Activated T-helper 17 cell treated with anti-CD3 and anti-CD28 coated beads, Interleukin-2, amount 50 U/mL, for 72 hours (primary cell): ENCODE measurements around the gene RPL18A. TPM values are rescaled to one million over a fixed set of nuclear protein-coding genes. Genes with fewer than 3 reads are reported as not detected.

Source experiments
- ATAC-seq: fragments of 150-1000 bp; cut with Tn5 transposase; replicated peaks from 2 replicates; pipeline ENCODE4 v1.10.0; 2021; ENCODE audit warnings: mild to moderate bottlenecking, moderate library complexity
- H3K27ac Mint-ChIP-seq: one replicate; pipeline ENCODE4 v1.8.0; 2022; ENCODE audit warnings: mixed read lengths
- H3K27me3 Mint-ChIP-seq: one replicate; pipeline ENCODE4 v1.8.0; 2022; ENCODE audit warnings: mixed read lengths
- H3K36me3 Mint-ChIP-seq: one replicate; pipeline ENCODE4 v1.8.0; 2022; ENCODE audit warnings: low read depth, mild to moderate bottlenecking, mixed read lengths
- H3K4me1 Mint-ChIP-seq: one replicate; pipeline ENCODE4 v1.8.0; 2022; ENCODE audit warnings: mixed read lengths
- H3K4me3 Mint-ChIP-seq: one replicate; pipeline ENCODE4 v1.8.0; 2022; ENCODE audit warnings: mild to moderate bottlenecking, mixed read lengths
- H3K9me3 Mint-ChIP-seq: one replicate; pipeline ENCODE4 v1.8.0; 2022; ENCODE audit warnings: mixed read lengths
- total RNA-seq, 2 donors: library from RNA; stranded (reverse); gene quantifications; one replicate each; pipeline ENCODE4 v1.2.3, GENCODE V29; 2022

Gene RPL18A
- total RNA-seq, 2 donors from 2014 or later, result 2,920 to 3,543 TPM

DNA sequence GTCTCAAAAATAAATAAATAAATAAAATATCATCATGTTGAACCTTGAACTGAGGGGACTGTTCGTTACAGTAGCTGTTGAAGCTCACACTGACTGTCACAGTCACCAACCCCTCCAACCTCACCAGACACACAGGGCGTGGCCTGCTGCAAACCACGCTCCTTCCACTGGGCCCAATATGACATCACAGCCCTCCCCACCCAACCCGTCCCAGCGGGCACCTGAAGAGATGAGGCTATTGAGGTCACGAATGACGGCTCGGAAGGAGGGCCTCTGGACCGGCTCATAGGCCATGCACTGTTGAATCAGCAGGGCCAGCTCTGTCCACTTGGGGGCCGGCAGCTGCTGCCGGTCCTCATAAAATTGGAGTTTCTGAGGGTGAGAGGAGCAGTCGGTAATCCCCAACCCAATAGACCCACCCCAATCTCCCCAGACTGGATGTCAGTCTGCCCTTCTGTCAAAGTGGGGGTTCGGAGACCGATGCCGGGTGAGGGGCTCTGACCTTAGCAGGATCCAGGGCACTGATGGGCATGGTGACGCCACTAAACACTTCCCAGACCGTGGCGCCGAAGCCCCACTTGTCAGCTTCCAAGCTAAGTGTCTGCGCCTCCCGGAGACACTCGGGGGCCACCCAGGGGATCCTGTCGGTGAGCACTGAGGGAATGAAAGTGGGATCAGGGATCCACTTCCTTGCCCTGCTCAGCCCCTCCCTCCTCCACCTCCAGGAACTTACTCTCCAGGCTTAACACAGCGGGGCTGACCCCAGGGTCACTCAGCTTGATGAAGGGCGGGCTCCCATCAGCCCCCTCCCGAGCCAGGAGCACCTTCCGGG lies 25.1 kb upstream of the RPL18A start:
- H3K27ac Mint-ChIP-seq, result peak overlapping the region; percentile 55
- no peak overlapping the region for H3K4me3 Mint-ChIP-seq
- H3K9me3 Mint-ChIP-seq, result no peaks in the 10 kb centered on the region
- H3K36me3 Mint-ChIP-seq, result peaks cover 99% of the 10 kb centered on the region
- no peaks in the 10 kb centered on the region for H3K27me3 Mint-ChIP-seq
- peak; percentile 31 for ATAC-seq
- H3K4me1 Mint-ChIP-seq, result peaks cover 17% of the 10 kb centered on the region

DNA sequence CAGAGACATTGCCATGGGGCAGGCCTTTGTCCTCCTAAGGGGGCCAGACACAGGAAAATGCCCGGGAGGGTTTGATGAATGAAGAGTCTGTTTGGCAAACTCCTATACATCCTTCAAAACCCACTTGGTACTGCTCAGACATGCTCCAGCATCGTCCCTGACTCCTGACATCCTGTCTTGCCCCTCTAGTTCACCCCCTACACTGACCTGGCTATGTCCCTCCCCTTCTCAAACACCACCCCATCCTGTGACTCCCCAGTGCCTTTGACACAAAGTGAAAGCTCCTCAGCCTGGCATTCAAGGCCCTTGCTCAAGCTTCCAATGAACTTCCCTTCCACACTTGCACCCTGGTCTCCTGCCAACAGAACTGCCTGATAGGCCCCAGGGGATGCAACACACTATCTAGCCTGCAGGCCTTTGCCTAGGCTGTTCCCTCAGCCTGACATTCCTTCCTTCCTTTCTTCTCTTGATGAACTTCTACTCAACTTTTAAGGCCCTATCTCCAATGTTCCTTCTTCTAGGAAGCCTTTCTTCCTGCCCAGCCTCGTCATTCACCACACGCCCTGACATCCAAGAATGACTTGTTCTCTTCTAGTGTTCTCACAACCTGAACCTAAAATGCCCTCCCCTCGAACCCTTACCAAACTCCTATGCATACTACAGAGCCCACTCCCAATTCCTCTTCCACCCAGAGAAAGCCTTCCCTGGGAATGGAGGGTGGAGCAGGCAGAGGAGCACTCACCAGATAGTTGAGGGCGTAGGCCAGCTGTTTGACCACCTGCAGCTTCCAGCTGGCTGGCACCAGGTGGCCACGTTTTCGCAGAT lies 24.3 kb upstream of the RPL18A start:
- peak overlapping the region; percentile 55 for H3K27ac Mint-ChIP-seq
- H3K36me3 Mint-ChIP-seq, result peaks cover 99% of the 10 kb centered on the region
- H3K9me3 Mint-ChIP-seq, result no peaks in the 10 kb centered on the region
- no peaks in the 10 kb centered on the region for H3K27me3 Mint-ChIP-seq
- ATAC-seq, result no peak
- H3K4me3 Mint-ChIP-seq, result no peak overlapping the region
- H3K4me1 Mint-ChIP-seq, result peaks cover 17% of the 10 kb centered on the region

DNA sequence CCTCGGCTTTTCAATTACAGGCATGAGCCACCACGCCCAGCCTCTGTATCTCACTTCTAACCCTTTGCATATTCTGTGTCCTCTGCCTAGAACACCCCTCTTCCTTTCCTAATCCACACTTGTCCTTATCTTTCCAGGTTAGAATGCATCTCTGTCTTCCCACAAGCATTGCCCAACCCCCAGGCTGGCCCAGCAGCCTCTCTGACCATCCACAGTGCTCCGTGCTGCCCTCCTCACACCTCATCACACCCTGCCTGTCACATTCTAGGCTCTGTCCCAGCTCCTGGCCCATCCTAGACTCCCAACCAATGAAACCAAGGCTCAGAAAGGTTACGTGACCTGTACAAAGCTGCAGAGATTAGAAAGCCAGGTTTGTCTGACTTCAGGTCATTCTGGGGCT lies 23.2 kb upstream of the RPL18A start:
- peaks cover 99% of the 10 kb centered on the region for H3K36me3 Mint-ChIP-seq

DNA sequence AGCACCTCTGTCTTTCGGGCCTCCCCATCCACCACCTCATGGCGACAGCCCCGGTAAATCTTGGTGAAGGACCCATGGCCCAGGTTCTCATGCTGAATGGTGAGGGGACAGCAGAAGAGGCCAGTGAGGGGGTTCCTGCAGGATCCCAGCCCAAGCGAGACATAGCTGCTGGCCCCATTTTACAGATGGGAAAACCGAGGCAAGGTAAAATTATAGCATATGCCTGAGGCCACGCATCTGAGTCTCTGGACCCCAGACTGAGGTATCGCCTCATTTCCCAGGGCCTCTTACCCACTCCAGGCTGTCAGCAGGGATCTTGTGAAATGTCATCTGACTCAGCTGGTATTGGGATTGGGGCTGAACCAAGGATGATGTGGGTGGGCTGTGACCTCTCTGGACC lies 21.7 kb upstream of the RPL18A start:
- H3K4me1 Mint-ChIP-seq, result peaks cover 17% of the 10 kb centered on the region
- peaks cover 99% of the 10 kb centered on the region for H3K36me3 Mint-ChIP-seq
- no peak for ATAC-seq
- no peaks in the 10 kb centered on the region for H3K9me3 Mint-ChIP-seq
- no peaks in the 10 kb centered on the region for H3K27me3 Mint-ChIP-seq
- no peak overlapping the region for H3K27ac Mint-ChIP-seq
- no peak overlapping the region for H3K4me3 Mint-ChIP-seq

More for the DNA sequence above, 23.2 kb upstream of the RPL18A start:
- peak overlapping the region; percentile 30 for H3K27ac Mint-ChIP-seq
- H3K9me3 Mint-ChIP-seq, result no peaks in the 10 kb centered on the region
- H3K27me3 Mint-ChIP-seq, result no peaks in the 10 kb centered on the region
- H3K4me3 Mint-ChIP-seq, result no peak overlapping the region
- no peak for ATAC-seq
- H3K4me1 Mint-ChIP-seq, result peaks cover 17% of the 10 kb centered on the region

DNA sequence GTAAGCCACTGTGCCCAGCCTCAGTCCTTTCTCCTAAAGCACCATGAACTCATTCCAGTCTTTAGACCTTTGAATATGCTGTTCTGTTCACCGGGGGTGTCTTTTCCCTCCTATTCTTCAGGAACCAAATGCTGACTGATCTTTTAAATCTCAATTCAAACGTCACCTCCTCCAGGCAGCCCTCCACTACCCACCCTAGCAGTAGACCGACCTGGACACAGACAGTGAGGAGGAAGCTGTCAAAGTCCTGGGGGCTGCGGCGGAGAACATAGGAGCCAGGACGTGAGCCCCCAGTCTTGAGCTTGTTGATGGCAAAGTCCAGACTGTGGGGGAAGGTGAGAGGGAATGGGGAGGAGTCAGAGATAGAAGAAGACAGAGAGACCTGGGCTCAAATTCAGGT lies 19.7 kb upstream of the RPL18A start:
- no peaks in the 10 kb centered on the region for H3K9me3 Mint-ChIP-seq
- no peaks in the 10 kb centered on the region for H3K27me3 Mint-ChIP-seq
- no peak overlapping the region for H3K4me3 Mint-ChIP-seq
- peaks cover 23% of the 10 kb centered on the region for H3K4me1 Mint-ChIP-seq
- no peak overlapping the region for H3K27ac Mint-ChIP-seq
- ATAC-seq, result no peak
- peaks cover 100% of the 10 kb centered on the region for H3K36me3 Mint-ChIP-seq

DNA sequence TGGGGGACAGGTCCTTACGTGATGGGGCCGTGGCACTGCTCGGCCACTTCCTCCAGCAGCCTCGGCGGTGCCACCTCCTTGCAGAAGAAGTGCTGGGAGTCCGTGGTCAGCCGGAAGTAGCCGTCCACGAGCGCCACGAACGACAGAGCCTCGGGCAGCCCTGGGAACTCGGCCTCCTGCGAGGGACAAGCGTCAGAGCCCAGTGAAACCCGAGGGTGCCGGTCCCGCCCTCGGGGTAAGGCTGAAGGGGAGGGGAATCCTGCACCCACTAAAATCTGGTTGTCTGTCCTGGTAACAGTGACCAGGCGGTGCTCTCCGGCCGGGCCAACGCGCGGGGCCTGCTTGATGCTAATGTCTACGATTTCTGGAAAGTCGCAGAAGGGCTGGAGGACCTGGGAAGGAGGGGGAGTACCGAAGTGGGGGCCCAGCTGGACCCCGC lies 18.3 kb upstream of the RPL18A start:
- Mint-ChIP-seq H3K9me3 (no peaks in the 10 kb centered on the region), H3K4me1 (peaks cover 15% of the 10 kb centered on the region), H3K27ac (no peak overlapping the region), H3K4me3 (no peak overlapping the region), H3K36me3 (peaks cover 100% of the 10 kb centered on the region), H3K27me3 (no peaks in the 10 kb centered on the region)
- no peak for ATAC-seq

DNA sequence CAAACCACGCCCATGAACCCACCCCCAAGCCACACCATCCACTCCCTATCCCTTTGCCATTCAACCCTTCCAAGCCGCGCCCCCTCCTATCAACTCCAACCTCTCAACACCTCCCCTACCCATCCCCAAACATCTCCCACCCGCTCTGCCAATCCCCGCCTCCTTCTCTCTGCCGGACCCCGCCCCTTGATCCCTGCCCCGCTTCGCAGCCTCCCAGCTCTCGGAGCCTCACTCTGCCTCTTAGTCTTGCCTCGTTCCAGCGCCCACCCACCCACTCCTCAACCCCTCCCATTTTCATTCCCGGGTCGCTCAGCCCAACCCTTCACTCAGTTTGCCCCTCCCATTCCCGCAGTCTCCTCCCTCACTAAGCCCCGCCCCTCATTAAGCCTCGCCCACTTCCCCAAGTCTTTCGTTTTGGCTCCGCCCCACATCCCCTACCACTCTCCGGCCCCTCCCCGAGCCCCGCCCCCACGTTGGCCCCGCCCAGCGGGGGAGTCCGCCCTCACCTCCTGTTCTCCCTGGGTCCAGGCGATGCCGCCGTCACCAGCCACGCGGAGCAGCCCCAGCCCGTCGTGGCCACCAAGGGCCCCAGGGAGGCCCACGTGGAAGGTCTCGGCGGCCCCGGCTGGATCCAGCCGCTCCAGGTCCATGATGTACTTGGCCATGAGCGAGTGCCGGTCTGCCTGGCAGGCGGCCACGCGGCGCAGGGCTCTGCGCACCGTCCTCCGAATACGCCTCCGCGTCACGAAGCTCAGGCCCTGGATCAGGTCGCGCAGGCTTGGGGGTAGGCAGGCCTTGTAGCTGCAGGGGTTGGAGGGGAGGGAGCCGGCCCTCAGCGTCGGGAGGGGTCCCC lies 17.7 kb upstream of the RPL18A start:
- Mint-ChIP-seq H3K9me3 (no peaks in the 10 kb centered on the region), H3K4me1 (peaks cover 12% of the 10 kb centered on the region), H3K27ac (no peak overlapping the region), H3K4me3 (no peak overlapping the region), H3K27me3 (no peaks in the 10 kb centered on the region), H3K36me3 (peaks cover 100% of the 10 kb centered on the region)
- ATAC-seq, result peak; percentile 66

DNA sequence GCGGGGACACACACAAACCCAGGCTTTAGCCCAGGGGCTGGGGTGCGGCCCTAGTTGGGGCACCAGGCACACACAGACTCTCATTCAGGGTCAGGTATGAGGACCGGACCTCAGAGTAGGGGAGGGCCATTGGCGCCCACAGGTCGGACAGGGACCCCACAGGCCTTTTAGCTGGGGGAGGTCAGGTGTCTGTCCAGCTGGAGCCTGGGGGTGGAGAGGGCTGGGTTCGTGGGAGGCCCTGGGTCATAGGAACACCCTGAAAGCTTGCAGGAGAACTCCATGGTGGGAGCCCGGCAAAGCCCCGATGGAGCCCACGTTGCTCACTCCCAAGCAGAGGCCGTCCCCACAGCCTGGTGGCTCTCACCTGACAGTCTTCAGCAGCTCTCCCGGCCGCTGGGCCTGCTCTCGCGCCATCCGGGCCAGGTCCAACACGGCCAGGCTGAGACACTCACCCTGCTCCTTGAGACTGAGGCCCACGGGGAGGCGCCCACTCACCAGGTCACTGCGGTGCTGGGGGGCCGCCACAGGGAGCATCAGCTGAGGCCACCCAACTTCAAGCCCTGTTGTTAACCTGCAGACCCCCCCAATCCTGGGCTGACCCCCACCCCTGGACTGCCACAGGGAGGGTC lies 16.9 kb upstream of the RPL18A start:
- Mint-ChIP-seq H3K27me3 (no peaks in the 10 kb centered on the region), H3K36me3 (peaks cover 97% of the 10 kb centered on the region), H3K4me3 (no peak overlapping the region), H3K4me1 (peaks cover 11% of the 10 kb centered on the region), H3K27ac (no peak overlapping the region), H3K9me3 (no peaks in the 10 kb centered on the region)
- no peak for ATAC-seq

DNA sequence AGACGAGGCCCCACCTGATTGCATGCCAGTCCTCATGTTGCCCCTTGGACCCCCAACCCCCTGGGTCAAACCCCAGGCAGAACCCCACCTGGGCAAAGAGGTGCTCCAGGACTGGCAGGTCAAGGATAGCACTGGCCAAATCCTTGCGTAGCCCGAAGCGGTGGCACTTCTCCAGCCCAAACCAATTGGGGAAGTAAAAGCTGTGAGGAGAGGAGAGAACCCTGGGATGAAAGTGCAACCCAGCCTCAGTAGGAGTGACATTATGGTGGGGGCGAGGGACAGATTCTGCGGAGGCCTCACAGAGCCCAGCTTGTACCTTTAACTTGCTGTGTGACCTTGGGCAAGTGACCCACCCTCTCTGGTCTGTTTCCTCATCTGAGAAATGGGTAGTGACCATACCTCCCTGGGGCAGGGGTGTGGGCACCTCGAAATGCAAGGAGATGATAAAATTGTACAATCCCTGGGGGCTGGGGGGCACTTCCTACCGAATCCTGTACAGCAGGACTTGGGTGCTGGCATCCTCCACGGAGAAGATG lies 16.4 kb upstream of the RPL18A start:
- ATAC-seq, result no peak
- H3K4me1 Mint-ChIP-seq, result peaks cover 6% of the 10 kb centered on the region
- H3K27me3 Mint-ChIP-seq, result no peaks in the 10 kb centered on the region
- H3K9me3 Mint-ChIP-seq, result no peaks in the 10 kb centered on the region
- H3K36me3 Mint-ChIP-seq, result peaks cover 94% of the 10 kb centered on the region
- H3K4me3 Mint-ChIP-seq, result peak overlapping the region; percentile 82
- peak overlapping the region; percentile 59 for H3K27ac Mint-ChIP-seq

DNA sequence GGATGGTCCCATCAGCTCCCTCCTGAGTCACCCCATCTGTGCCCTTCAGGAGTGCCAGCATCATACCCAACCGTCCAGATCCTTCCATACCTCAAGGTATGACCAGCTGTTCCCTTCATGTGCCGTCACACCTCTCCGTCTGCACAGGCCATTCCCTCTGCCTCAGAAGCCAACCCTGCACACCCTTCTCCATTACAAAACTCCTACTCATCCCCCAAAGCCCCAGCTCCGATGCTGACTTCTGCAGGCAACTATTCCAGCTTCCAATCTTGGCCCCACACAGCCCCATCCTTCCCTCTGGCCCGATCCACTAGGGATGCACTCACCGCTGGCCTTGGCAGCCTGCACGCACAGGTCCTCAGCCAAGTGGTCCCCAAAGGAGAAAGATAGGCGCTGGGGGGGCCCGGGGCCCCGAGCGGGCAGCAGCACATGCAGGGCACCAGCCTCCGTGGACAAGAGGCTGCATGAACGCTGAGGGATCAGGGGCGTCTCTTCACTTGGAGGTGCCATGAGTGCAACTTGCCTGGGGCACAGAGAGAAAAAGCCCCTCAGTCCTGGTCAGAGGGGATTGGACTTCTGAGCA lies 15.7 kb upstream of the RPL18A start:
- no peak for ATAC-seq
- Mint-ChIP-seq H3K36me3 (peaks cover 88% of the 10 kb centered on the region), H3K27ac (peak overlapping the region; percentile 59), H3K27me3 (no peaks in the 10 kb centered on the region), H3K4me3 (peak overlapping the region; percentile 82), H3K9me3 (no peaks in the 10 kb centered on the region), H3K4me1 (peaks cover 11% of the 10 kb centered on the region)

DNA sequence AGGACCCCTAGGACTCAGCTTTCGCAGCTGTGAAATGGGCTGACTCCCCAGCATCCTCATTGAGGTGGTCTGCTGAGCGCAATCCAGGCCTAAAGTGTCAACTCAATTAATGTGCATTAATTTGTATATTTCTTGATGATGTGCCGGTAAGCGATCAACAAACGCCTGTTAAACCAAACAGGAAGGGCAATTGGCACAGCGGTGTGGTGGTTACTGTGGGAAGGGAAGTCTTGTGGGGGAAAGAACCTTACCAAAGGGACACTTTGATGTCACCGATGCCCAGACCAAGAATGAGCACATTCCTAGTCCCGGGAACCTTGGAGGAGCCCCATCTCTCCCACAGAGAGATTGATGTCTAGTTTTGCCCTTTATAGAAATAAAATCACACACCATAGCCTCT lies 13.6 kb upstream of the RPL18A start:
- peak overlapping the region; percentile 94 for H3K27ac Mint-ChIP-seq
- ATAC-seq, result peak; percentile 18
- no peaks in the 10 kb centered on the region for H3K27me3 Mint-ChIP-seq
- peak overlapping the region; percentile 82 for H3K4me3 Mint-ChIP-seq
- H3K4me1 Mint-ChIP-seq, result peaks cover 24% of the 10 kb centered on the region
- H3K36me3 Mint-ChIP-seq, result peaks cover 66% of the 10 kb centered on the region
- H3K9me3 Mint-ChIP-seq, result no peaks in the 10 kb centered on the region

DNA sequence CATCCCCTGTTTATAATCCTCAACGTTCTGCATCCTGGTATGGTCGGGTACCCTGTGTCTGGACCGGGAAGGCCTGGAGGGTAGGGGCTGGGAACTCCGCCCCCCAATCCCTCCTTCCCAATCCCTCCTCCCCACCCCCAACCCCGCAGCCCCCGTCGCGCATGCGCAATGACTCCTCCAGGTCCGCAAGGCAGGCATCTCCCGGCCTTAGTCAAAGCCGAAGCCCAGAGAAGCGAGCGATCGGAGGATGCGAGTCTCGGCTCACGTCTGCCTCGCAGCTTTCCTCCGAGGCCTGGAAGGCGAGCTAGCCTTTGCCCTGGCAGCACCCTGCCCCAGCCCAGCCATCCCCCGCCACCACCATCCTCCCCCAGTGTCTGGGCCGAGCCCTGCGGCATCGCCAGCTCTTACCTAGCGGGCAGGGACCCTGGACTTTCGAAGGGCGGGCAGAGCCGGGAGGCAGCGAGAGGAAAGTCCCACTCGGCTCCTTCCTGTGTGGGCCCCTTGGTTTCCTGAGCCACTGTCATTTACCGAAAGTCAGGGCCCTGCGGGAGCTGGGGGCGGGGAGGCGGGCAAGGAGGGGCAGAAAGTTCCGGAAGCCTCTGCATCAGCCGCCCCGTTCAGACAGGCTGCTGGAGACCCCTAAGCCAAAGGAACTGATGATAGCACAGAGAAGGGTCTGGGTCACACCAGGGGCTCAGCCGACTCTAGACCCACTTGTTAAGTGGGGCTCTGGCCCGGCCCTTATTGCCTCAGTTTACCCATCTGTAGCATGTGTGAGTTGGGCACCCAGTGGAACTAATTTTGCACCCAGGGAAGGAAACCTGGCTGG lies 12.0 kb upstream of the RPL18A start, which contains the start of gene JAK3:
TSS of gene JAK3 (minus strand) at position 445 of the 829 bp plus-strand sequence. CDS start 3,565 bp downstream, outside the sequence.
- peak within 1 kb of the TSS; percentile 82 for H3K4me3 Mint-ChIP-seq
- no peaks in the 10 kb centered on the region for H3K27me3 Mint-ChIP-seq
- H3K36me3 Mint-ChIP-seq, result peaks cover 50% of the 10 kb centered on the region
- H3K4me1 Mint-ChIP-seq, result peaks cover 24% of the 10 kb centered on the region
- ATAC-seq, result peak; percentile 86
- no peaks in the 10 kb centered on the region for H3K9me3 Mint-ChIP-seq
- peak within 1 kb of the TSS; percentile 94 for H3K27ac Mint-ChIP-seq
